GM18870 (cell line): ENCODE measurements around the gene SARDH.

ENCODE experiments used
- ATAC-seq: cut with Tn5 transposase; IDR thresholded peaks from one replicate; pipeline ENCODE4 v1.9.1; 2021; ENCODE audit warnings: moderate library complexity; ENCODE audit not compliant: unreplicated experiment

The SARDH gene

GRCh38 chr9:133716564-133717112 is 21.5 kb downstream of the SARDH start:
- ATAC-seq, result no peak

GRCh38 chr9:133715866-133716563 is 22.1 kb downstream of the SARDH start:
- no peak for ATAC-seq

DNA sequence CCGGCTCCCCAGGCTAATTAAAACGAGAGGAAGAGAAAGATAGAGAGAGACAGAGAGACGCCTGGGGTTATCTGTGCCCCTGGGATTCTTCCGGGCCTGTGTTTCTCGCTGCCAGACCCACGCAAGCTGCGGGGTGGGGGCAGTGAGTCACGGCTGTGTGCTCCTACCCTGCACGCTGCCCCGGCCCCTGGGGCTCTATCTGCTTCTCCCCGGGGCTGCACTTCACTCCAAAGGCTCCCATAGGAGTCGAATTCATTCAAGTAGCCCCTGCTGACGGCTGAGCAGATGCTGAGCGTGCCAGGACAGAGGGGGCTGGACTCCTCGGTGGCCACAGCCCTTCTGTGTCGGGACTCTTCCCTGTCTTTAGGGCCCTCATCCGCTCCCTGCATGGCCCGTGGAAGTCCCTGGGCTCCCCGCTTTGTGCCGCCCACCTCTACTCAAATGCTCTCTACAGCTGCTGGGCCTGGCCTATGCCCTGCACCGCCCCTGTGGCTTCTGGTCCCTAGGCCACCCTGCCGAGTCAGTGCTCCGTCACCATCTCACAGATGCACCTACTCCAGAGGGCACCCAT is 22.8 kb downstream of the SARDH start:
- ATAC-seq, result no peak

DNA sequence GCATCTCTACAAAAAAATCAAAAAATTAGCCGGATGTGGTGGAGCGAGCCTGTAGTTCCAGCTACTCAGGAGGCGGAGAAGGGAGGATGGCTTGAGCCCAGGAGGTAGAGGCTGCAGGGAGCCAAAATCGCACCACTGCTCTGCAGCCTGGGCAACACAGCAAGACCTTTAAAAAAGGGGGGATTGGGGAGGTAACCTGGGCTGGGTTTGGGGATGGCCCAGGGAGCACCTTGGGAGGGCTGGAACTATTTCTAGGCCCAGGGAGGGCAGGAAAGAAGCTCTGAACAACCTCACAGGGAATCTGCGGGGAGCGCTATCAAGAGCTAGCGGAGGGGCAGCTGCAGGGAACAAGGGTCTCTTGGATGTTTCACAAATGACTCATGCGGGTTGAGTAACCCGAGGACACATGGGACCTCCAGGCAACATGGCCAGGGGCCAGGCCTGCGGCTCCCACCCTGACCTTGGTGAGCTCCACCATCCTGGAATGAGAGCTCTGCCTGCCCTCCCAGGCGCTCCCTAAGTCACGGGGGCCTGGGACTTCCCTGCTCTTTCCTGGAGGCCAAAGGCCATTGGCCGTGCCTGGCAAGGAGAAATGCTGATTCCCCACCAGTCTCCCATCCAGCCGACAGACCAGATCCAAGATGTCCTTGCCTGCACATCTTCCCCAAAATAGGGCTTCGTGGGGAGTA is 23.4 kb downstream of the SARDH start:
- no peak for ATAC-seq

GRCh38 chr9:133713960-133714495 is 24.1 kb downstream of the SARDH start:
- ATAC-seq, result no peak

DNA sequence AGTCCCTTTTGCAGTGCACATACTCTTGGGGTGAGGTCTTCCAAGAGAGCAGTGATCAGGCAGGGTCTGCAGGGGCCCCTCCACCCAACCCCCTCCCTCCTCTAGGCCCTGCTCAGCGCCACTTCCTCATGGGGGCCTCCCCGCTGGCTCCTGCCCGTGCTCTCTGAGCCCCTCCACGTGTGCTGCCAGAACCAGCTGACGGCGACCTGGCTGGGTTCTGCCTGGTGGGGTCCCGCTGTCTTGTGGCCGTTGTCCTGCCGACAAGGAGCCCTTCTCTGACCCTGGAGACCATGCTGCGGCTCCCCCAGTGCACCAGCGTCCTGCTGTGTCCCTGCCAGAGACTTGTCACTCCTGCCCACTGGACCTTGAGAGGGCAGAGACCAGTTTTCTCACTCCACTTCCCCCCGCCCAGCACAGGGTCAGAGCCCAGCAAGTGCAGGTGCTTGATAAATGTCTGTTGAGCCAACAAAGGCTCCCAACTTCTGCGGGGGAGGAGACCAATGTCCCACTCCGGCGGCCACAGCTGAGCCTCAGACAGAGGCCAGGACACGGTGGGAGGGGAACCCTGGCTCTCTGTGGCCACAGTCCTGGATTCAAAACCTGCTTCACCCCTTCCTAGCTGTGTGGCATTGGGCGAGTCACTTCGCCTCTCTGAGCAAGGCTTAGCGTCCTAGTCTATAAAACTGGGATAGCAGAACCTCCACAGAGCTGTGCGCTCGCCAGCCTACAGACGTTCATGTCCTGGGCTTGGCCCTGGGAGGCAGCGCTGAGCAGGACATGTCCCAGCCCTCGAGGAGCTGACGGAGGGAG is 24.8 kb downstream of the SARDH start:
- no peak for ATAC-seq

DNA sequence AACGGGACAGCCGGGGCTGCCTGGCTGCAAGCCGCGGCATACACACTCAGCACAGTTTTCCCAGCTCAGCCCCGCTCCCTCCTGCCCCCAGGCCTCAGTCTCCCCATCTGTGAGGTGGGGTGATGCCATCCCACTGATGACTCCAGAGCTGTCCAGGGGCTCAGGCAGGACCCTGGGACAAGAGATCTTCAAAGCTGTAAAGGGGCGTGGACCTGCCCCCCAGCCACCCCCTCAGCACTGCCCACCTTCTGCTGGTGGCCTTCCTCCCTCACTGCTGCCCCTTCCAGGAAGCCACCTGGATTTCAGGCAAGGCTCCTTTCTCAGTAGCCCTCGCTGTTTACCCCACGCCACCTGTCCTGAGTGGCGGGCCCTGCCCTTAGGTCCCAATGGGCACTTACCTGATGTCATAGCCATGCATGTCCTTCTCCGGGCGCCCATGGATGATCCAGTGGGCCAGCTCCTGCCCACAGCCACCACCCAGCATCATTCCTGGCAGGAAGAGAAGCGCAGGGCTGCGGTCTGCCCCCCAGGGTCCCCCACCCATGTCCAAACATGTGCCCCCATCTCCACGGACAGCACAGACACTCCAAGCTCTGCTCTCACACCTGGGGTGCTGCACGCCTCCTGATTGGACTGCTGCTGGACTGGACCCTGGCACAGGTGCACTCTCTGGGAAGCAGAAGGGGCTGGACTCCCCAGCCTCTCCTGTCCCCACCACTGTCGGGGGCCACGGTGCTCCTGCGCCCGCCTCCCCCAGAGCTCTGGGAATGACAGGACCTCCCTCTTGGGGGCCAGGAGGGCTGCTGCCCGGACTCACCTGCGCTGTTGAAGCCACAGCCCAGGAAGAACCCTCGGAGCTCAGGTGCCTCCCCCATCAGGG is 25.7 kb downstream of the SARDH start:
- no peak for ATAC-seq

- no peak for ATAC-seq
Observed at GRCh38 chr9:133711428-133712220, 26.5 kb downstream of the SARDH start.

- ATAC-seq, result no peak
Observed at GRCh38 chr9:133710661-133711427, 27.3 kb downstream of the SARDH start.

GRCh38 chr9:133709691-133710571 is 28.2 kb downstream of the SARDH start:
- ATAC-seq, result no peak

- ATAC-seq, result no peak
Observed at GRCh38 chr9:133709015-133709611, 29.0 kb downstream of the SARDH start.

GRCh38 chr9:133708246-133709014 is 29.7 kb downstream of the SARDH start:
- ATAC-seq, result no peak

- no peak for ATAC-seq
Observed at GRCh38 chr9:133707763-133708245, 30.3 kb downstream of the SARDH start.

DNA sequence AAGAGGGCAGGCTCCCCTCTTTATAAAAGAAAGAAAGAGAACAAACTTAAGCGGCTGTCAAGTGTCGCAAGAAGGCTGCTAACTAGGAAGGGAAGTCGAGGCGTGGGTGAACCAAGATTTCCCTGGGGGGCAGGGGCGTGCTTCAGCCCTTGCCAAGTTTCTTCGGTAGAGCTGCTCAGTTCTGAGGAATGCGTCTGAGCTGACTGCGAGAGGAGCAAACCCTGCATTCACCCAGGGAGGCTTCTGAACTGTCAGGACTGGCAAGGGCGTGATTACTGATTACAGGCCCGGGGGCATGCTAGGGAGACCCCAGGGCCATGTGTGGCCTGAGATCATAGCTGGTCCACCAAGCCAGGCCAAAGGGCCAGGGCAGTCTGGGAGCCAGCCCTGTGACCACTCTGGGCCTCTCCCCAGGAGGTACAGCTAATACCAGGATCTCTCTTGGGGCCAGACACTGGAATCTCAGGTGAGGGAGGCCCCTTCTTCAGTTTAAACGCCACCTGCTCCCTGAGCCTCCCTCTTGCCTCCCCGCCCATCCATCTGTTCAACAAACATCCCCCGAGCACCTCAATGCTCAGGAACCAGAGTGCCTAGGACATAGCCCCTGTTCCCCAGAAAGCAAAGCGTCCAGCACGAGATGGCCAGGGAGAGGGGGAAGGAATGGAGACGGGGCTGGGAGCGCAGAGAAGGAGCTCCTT is 30.9 kb downstream of the SARDH start:
- ATAC-seq, result no peak

DNA sequence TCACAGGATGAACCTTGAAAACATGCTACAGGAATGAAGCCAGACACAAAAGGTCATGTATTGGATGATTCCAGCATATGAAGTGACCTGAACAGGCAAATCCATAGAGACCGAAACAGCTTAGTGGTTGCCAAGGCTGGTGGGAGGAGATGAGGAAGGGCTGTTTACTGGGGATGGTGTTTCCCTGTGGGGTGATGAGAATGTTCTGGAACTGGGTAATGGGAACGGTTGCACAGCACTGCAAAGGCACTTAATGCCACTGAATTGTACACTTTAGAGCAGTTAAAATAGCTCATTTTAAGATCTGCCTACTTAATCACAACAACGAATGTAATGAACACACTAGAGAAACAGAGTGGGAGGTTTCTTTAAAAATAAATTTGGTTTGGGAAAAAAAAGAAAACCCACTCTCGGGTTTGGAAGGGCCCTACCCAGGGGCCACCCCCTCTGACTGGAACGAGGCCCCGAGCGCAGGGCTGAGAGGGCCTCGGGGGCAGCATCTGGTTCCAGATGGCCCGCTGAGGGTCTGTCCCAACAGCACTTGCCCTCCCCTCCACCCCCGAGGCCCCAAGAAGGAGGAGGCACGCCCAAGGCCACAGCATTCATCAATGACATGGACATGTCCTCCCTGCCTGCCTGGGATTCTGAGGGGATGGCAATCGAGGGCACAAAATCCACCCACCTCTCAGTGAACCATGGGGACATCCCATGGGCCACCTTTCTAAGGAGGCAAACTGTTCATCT is 31.7 kb downstream of the SARDH start:
- ATAC-seq, result no peak
